ENCODE data around the gene TCHP. TPM values are rescaled to one million over a fixed set of nuclear protein-coding genes. Genes with fewer than 3 reads are reported as not detected.
A peak's percentile ranks its signal among the peaks of the same experiment; 100 is the strongest.

The TCHP gene
- polyA plus RNA-seq, 1 donor = 27.7 TPM

- Histone ChIP-seq H3K4me1 (ENCODE audit: control insufficient read depth, insufficient read depth, low read length) (peaks cover 2% of the 10 kb centered on the region), H3K4me3 (ENCODE audit: low read length) (no peak overlapping the region), H3K27me3 (ENCODE audit: control insufficient read depth, insufficient read depth, low read length) (no peaks in the 10 kb centered on the region), H3K27ac (ENCODE audit: low read length) (no peak overlapping the region), H3K36me3 (ENCODE audit: control insufficient read depth, insufficient read depth, low read length) (peaks cover 72% of the 10 kb centered on the region), H3K9me3 (ENCODE audit: control insufficient read depth, low read depth, low read length) (no peaks in the 10 kb centered on the region)
- WGBS (ENCODE audit: insufficient coverage, low lambda C conversion rate) = no CpG with 5 or more reads among the region's 10 CpGs
- DNase-seq = no peak
These were observed 5.2 kb downstream of the TCHP start for GRCh38 chr12:109905301-109905700.

- H3K36me3 ChIP-seq (ENCODE audit: control insufficient read depth, insufficient read depth, low read length) = peaks cover 90% of the 10 kb centered on the region
- no peak for DNase-seq
- H3K27ac ChIP-seq (ENCODE audit: low read length) = no peak overlapping the region
- no peaks in the 10 kb centered on the region for H3K27me3 ChIP-seq (ENCODE audit: control insufficient read depth, insufficient read depth, low read length)
- WGBS (ENCODE audit: insufficient coverage, low lambda C conversion rate) = no CpG with 5 or more reads among the region's 8 CpGs
- no peaks in the 10 kb centered on the region for H3K9me3 ChIP-seq (ENCODE audit: control insufficient read depth, low read depth, low read length)
- H3K4me3 ChIP-seq (ENCODE audit: low read length) = no peak overlapping the region
- peaks cover 4% of the 10 kb centered on the region for H3K4me1 ChIP-seq (ENCODE audit: control insufficient read depth, insufficient read depth, low read length)
These were observed 10.3 kb downstream of the TCHP start for GRCh38 chr12:109910254-109910968.

GRCh38 chr12:109910969-109911348, 10.9 kb downstream of the TCHP start:
- H3K36me3 ChIP-seq (ENCODE audit: control insufficient read depth, insufficient read depth, low read length) = peaks cover 90% of the 10 kb centered on the region
- no peaks in the 10 kb centered on the region for H3K9me3 ChIP-seq (ENCODE audit: control insufficient read depth, low read depth, low read length)
- peaks cover 4% of the 10 kb centered on the region for H3K4me1 ChIP-seq (ENCODE audit: control insufficient read depth, insufficient read depth, low read length)
- DNase-seq = peak; percentile 53 to 68
- WGBS (ENCODE audit: insufficient coverage, low lambda C conversion rate) = no CpG with 5 or more reads among the region's 12 CpGs
- H3K4me3 ChIP-seq (ENCODE audit: low read length) = no peak overlapping the region
- no peak overlapping the region for H3K27ac ChIP-seq (ENCODE audit: low read length)
- H3K27me3 ChIP-seq (ENCODE audit: control insufficient read depth, insufficient read depth, low read length) = no peaks in the 10 kb centered on the region

- Histone ChIP-seq H3K4me1 (ENCODE audit: control insufficient read depth, insufficient read depth, low read length) (peaks cover 4% of the 10 kb centered on the region), H3K27me3 (ENCODE audit: control insufficient read depth, insufficient read depth, low read length) (no peaks in the 10 kb centered on the region), H3K27ac (ENCODE audit: low read length) (no peak overlapping the region), H3K36me3 (ENCODE audit: control insufficient read depth, insufficient read depth, low read length) (peaks cover 87% of the 10 kb centered on the region), H3K9me3 (ENCODE audit: control insufficient read depth, low read depth, low read length) (no peaks in the 10 kb centered on the region), H3K4me3 (ENCODE audit: low read length) (no peak overlapping the region)
- no peak for DNase-seq
- WGBS (ENCODE audit: insufficient coverage, low lambda C conversion rate) = 80% methylated on average over 7 of the region's 12 CpGs
These were observed 12.8 kb downstream of the TCHP start for GRCh38 chr12:109912855-109913321.

- WGBS (ENCODE audit: insufficient coverage, low lambda C conversion rate) = no CpG with 5 or more reads among the region's 16 CpGs
- DNase-seq = no peak
These were observed 14.4 kb downstream of the TCHP start for GRCh38 chr12:109914461-109914860.

GRCh38 chr12:109915171-109916040, 15.3 kb downstream of the TCHP start:
- Histone ChIP-seq H3K9me3 (ENCODE audit: control insufficient read depth, low read depth, low read length) (no peaks in the 10 kb centered on the region), H3K4me3 (ENCODE audit: low read length) (no peak overlapping the region), H3K4me1 (ENCODE audit: control insufficient read depth, insufficient read depth, low read length) (peaks cover 3% of the 10 kb centered on the region), H3K27ac (ENCODE audit: low read length) (no peak overlapping the region), H3K36me3 (ENCODE audit: control insufficient read depth, insufficient read depth, low read length) (peaks cover 84% of the 10 kb centered on the region), H3K27me3 (ENCODE audit: control insufficient read depth, insufficient read depth, low read length) (no peaks in the 10 kb centered on the region)
- DNase-seq = no peak
- no CpG with 5 or more reads among the region's 26 CpGs for WGBS (ENCODE audit: insufficient coverage, low lambda C conversion rate)

More at GRCh38 chr12:109914461-109914860, 14.4 kb downstream of the TCHP start:
- Histone ChIP-seq H3K27ac (ENCODE audit: low read length) (no peak overlapping the region), H3K9me3 (ENCODE audit: control insufficient read depth, low read depth, low read length) (no peaks in the 10 kb centered on the region), H3K4me1 (ENCODE audit: control insufficient read depth, insufficient read depth, low read length) (peaks cover 4% of the 10 kb centered on the region), H3K27me3 (ENCODE audit: control insufficient read depth, insufficient read depth, low read length) (no peaks in the 10 kb centered on the region), H3K36me3 (ENCODE audit: control insufficient read depth, insufficient read depth, low read length) (peaks cover 82% of the 10 kb centered on the region), H3K4me3 (ENCODE audit: low read length) (no peak overlapping the region)

GRCh38 chr12:109916045-109916444, 16.0 kb downstream of the TCHP start:
- Histone ChIP-seq H3K27me3 (ENCODE audit: control insufficient read depth, insufficient read depth, low read length) (no peaks in the 10 kb centered on the region), H3K4me1 (ENCODE audit: control insufficient read depth, insufficient read depth, low read length) (no peaks in the 10 kb centered on the region), H3K9me3 (ENCODE audit: control insufficient read depth, low read depth, low read length) (no peaks in the 10 kb centered on the region), H3K36me3 (ENCODE audit: control insufficient read depth, insufficient read depth, low read length) (peaks cover 84% of the 10 kb centered on the region), H3K4me3 (ENCODE audit: low read length) (no peak overlapping the region), H3K27ac (ENCODE audit: low read length) (no peak overlapping the region)
- WGBS (ENCODE audit: insufficient coverage, low lambda C conversion rate) = no CpG with 5 or more reads among the region's 4 CpGs
- DNase-seq = no peak

GRCh38 chr12:109919456-109919855, 19.4 kb downstream of the TCHP start:
- H3K4me1 ChIP-seq (ENCODE audit: control insufficient read depth, insufficient read depth, low read length) = no peaks in the 10 kb centered on the region
- H3K27ac ChIP-seq (ENCODE audit: low read length) = no peak overlapping the region
- no CpG with 5 or more reads among the region's 10 CpGs for WGBS (ENCODE audit: insufficient coverage, low lambda C conversion rate)
- no peak for DNase-seq
- no peaks in the 10 kb centered on the region for H3K9me3 ChIP-seq (ENCODE audit: control insufficient read depth, low read depth, low read length)
- no peak overlapping the region for H3K4me3 ChIP-seq (ENCODE audit: low read length)
- no peaks in the 10 kb centered on the region for H3K27me3 ChIP-seq (ENCODE audit: control insufficient read depth, insufficient read depth, low read length)
- peaks cover 63% of the 10 kb centered on the region for H3K36me3 ChIP-seq (ENCODE audit: control insufficient read depth, insufficient read depth, low read length)

GRCh38 chr12:109920261-109920780, 20.2 kb downstream of the TCHP start:
- H3K4me3 ChIP-seq (ENCODE audit: low read length) = no peak overlapping the region
- no peak for DNase-seq
- WGBS (ENCODE audit: insufficient coverage, low lambda C conversion rate) = 100% methylated on average over 2 of the region's 11 CpGs
- peaks cover 55% of the 10 kb centered on the region for H3K36me3 ChIP-seq (ENCODE audit: control insufficient read depth, insufficient read depth, low read length)
- H3K4me1 ChIP-seq (ENCODE audit: control insufficient read depth, insufficient read depth, low read length) = no peaks in the 10 kb centered on the region
- H3K9me3 ChIP-seq (ENCODE audit: control insufficient read depth, low read depth, low read length) = no peaks in the 10 kb centered on the region
- no peaks in the 10 kb centered on the region for H3K27me3 ChIP-seq (ENCODE audit: control insufficient read depth, insufficient read depth, low read length)
- no peak overlapping the region for H3K27ac ChIP-seq (ENCODE audit: low read length)

GRCh38 chr12:109921982-109922381, 21.9 kb downstream of the TCHP start:
- no peak overlapping the region for H3K27ac ChIP-seq (ENCODE audit: low read length)
- H3K4me1 ChIP-seq (ENCODE audit: control insufficient read depth, insufficient read depth, low read length) = no peaks in the 10 kb centered on the region
- H3K27me3 ChIP-seq (ENCODE audit: control insufficient read depth, insufficient read depth, low read length) = no peaks in the 10 kb centered on the region
- H3K36me3 ChIP-seq (ENCODE audit: control insufficient read depth, insufficient read depth, low read length) = peaks cover 45% of the 10 kb centered on the region
- no peak overlapping the region for H3K4me3 ChIP-seq (ENCODE audit: low read length)
- no peaks in the 10 kb centered on the region for H3K9me3 ChIP-seq (ENCODE audit: control insufficient read depth, low read depth, low read length)
- no peak for DNase-seq
- no CpG with 5 or more reads among the region's 4 CpGs for WGBS (ENCODE audit: insufficient coverage, low lambda C conversion rate)
